Endodermal cell (in vitro differentiated cells): ENCODE measurements around the gene EME2. TPM values are rescaled to one million over a fixed set of nuclear protein-coding genes. Genes with fewer than 3 reads are reported as not detected.

ENCODE experiments used
- DNase-seq: peaks from one replicate; pipeline ENCODE4 v3.0.0-alpha.2; 2017
- H3K27ac ChIP-seq: 2 replicates; pipeline ENCODE4 v1.5.1; 2013; ENCODE audit warnings: mild to moderate bottlenecking, low read depth, low read length, moderate library complexity
- H3K27me3 ChIP-seq: 2 replicates; pipeline ENCODE4 v1.6.1; 2013; ENCODE audit warnings: mild to moderate bottlenecking, low read length, moderate library complexity; ENCODE audit not compliant: insufficient read depth, control insufficient read depth, poor library complexity, severe bottlenecking
- H3K36me3 ChIP-seq: 2 replicates; pipeline ENCODE4 v1.7.0; 2013; ENCODE audit warnings: mild to moderate bottlenecking, low read length, moderate library complexity; ENCODE audit not compliant: control insufficient read depth, insufficient read depth
- H3K4me1 ChIP-seq: one replicate; pipeline ENCODE4 v1.7.0; 2013; ENCODE audit warnings: low read length; ENCODE audit not compliant: control insufficient read depth, insufficient read depth
- H3K4me3 ChIP-seq: 2 replicates; pipeline ENCODE4 v1.5.1; 2013; ENCODE audit warnings: mild to moderate bottlenecking, low read length, moderate library complexity
- H3K9ac ChIP-seq: 2 replicates; pipeline ENCODE4 v1.6.1; 2013; ENCODE audit warnings: mild to moderate bottlenecking, low read length, moderate library complexity; ENCODE audit not compliant: poor library complexity, severe bottlenecking; ENCODE audit errors: extremely low read depth
- H3K9me3 ChIP-seq: 2 replicates; pipeline ENCODE4 v1.6.1; 2013; ENCODE audit warnings: mild to moderate bottlenecking, low read length, moderate library complexity; ENCODE audit not compliant: control insufficient read depth
- H3K27ac Mint-ChIP-seq: 2 replicates; pipeline ENCODE4 v1.8.0; 2020; ENCODE audit warnings: mixed read lengths
- H3K27me3 Mint-ChIP-seq: 2 replicates; pipeline ENCODE4 v1.8.0; 2021; ENCODE audit warnings: mild to moderate bottlenecking, mixed read lengths; ENCODE audit not compliant: insufficient read depth
- H3K36me3 Mint-ChIP-seq: 2 replicates; pipeline ENCODE4 v1.8.0; 2020; ENCODE audit warnings: low read depth, mixed read lengths
- H3K4me1 Mint-ChIP-seq: 2 replicates; pipeline ENCODE4 v1.8.0; 2020; ENCODE audit warnings: mixed read lengths
- H3K4me3 Mint-ChIP-seq: 2 replicates; pipeline ENCODE4 v1.8.0; 2020; ENCODE audit warnings: mild to moderate bottlenecking, moderate library complexity, mixed read lengths
- H3K9me3 Mint-ChIP-seq: 2 replicates; pipeline ENCODE4 v1.8.0; 2020; ENCODE audit warnings: mild to moderate bottlenecking, mixed read lengths
- WGBS, 2 experiments: methylation state at CpG; one replicate each; pipeline versions ENCODE4 v1.1.5 to v1.1.7; 2013; ENCODE audit warnings: missing lambda C conversion rate in 2 of 2, mixed read lengths in 1 of 2; ENCODE audit not compliant: insufficient coverage in 1 of 2, insufficient read length in 1 of 2; 5-methylcytosine and 5-hydroxymethylcytosine counted together
- total RNA-seq, 2 donors: library from RNA; stranded (reverse); fragmentation: NEBNext Ultra II Directional in 1 of 2; extraction: Animal tissue kit (Norgen Biotek cat#: 25700) in 1 of 2; gene quantifications; 2 replicates in 1 of 2; 3 replicates in 1 of 2; pipeline ENCODE4 v1.2.1, GENCODE V29; 2021
- TF ChIP-seq, protein P1 (sequence below): fragments of 200-600 bp; sonication (generic); conservative IDR thresholded peaks from 2 replicates; pipeline ENCODE4 v1.5.0; 2021; ENCODE audit warnings: antibody characterized with exemption, mild to moderate bottlenecking

Gene EME2
- total RNA-seq, 2 donors from 2014 or later, result 34.3 to 64.3 TPM

DNA sequence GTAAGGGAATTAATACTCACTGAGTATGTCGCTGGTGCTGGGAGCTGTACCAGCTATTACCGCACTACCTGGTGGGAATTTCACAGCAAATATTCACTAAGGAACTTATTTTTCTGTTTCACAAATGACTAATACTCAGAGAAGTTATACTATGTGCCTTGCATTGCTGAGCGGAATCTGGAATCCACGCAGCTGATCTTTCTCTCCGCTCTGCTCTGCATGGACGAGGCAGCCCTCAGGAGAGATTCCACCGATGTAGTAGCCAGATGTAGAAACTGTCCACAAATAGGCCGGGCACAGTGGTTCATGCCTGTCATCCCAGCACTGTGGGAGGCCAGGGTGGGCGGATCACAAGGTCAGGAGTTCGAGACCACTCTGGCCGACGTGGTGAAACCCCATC is 18.4 kb upstream of the EME2 start:
- H3K27ac Mint-ChIP-seq, result no peak overlapping the region
- no peaks in the 10 kb centered on the region for H3K4me1 ChIP-seq
- no peak overlapping the region for H3K4me3 Mint-ChIP-seq
- no peaks in the 10 kb centered on the region for H3K9me3 ChIP-seq
- TF ChIP-seq, protein P1, sequence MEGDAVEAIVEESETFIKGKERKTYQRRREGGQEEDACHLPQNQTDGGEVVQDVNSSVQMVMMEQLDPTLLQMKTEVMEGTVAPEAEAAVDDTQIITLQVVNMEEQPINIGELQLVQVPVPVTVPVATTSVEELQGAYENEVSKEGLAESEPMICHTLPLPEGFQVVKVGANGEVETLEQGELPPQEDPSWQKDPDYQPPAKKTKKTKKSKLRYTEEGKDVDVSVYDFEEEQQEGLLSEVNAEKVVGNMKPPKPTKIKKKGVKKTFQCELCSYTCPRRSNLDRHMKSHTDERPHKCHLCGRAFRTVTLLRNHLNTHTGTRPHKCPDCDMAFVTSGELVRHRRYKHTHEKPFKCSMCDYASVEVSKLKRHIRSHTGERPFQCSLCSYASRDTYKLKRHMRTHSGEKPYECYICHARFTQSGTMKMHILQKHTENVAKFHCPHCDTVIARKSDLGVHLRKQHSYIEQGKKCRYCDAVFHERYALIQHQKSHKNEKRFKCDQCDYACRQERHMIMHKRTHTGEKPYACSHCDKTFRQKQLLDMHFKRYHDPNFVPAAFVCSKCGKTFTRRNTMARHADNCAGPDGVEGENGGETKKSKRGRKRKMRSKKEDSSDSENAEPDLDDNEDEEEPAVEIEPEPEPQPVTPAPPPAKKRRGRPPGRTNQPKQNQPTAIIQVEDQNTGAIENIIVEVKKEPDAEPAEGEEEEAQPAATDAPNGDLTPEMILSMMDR, result no peak
- WGBS, 2 experiments, result 93 to 95% methylated on average over 8 to 12 of the region's 12 CpGs
- no peaks in the 10 kb centered on the region for H3K27me3 Mint-ChIP-seq
- H3K36me3 ChIP-seq, result peaks cover 32% of the 10 kb centered on the region
- peaks cover 36% of the 10 kb centered on the region for H3K36me3 Mint-ChIP-seq
- no peak for DNase-seq
- H3K4me1 Mint-ChIP-seq, result no peaks in the 10 kb centered on the region
- H3K27ac ChIP-seq, result no peak overlapping the region
- H3K9ac ChIP-seq, result no peak overlapping the region
- H3K4me3 ChIP-seq, result no peak overlapping the region
- H3K9me3 Mint-ChIP-seq, result no peaks in the 10 kb centered on the region
- no peaks in the 10 kb centered on the region for H3K27me3 ChIP-seq

DNA sequence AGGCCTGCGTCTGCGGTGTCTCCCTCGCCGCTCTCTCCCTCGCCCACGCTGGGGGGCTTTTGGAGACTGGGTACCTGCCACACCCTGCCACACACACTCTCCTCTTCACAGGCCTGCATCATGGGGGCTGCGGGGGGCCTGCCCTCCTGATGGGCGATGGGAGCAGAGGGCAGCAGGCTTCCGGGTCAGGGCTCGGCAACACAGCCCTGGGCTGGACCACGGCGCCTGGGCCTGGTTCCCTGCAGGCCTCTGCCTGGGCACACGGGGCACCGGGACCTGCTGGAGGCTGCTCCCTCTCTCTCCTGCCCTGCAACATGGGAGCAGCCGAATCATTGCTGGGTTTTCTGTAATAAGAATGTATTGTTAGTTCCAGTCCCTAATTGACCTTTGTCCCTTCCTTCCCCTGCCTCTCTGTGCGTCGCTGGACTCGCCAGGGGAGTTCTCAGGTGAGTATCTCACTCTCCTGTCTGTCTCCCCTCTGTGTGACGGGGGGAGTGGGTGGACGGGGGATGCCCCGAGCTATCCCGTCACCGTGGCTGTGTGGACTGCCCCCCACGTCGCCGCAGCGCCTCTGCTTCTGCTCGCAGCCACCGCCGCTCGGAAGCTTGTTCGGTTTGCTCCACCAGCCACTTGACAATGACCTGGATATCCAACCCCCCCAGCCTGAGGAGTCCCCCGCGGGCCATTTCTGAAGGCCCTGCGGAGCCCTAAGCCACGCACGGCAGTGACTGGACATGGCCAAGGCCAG is 14.7 kb upstream of the EME2 start:
- no peaks in the 10 kb centered on the region for H3K9me3 Mint-ChIP-seq
- Histone ChIP-seq H3K36me3 (peaks cover 15% of the 10 kb centered on the region), H3K9me3 (no peaks in the 10 kb centered on the region), H3K27ac (no peak overlapping the region), H3K4me1 (no peaks in the 10 kb centered on the region), H3K9ac (no peak overlapping the region), H3K4me3 (no peak overlapping the region), H3K27me3 (no peaks in the 10 kb centered on the region)
- WGBS, 2 experiments, result 93 to 94% methylated on average over 10 to 36 of the region's 37 CpGs
- no peak overlapping the region for H3K27ac Mint-ChIP-seq
- no peak for DNase-seq
- H3K4me3 Mint-ChIP-seq, result no peak overlapping the region
- no peaks in the 10 kb centered on the region for H3K27me3 Mint-ChIP-seq
- no peaks in the 10 kb centered on the region for H3K4me1 Mint-ChIP-seq
- TF ChIP-seq, protein P1, result no peak
- H3K36me3 Mint-ChIP-seq, result peaks cover 24% of the 10 kb centered on the region

DNA sequence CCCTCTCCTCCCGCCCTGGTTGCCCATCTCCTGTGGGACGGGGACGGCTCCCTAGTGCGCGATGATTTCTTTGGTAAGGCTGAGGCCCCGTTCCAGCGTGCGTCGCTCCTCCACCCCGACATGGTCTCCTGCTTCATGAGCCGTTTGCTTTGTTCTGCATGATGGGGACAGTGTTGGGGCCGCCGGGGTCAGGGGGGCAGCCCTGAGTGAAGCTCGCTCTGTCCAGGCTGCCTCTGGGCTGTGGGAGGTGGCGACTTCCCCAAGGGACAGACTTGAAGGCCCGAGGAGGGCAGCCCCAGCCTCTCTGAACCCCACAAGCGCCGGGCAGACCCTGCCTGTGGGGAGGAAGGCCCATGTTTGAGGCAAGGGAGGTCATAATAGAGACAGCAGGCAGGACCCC is 13.7 kb upstream of the EME2 start:
- Histone ChIP-seq H3K27me3 (no peaks in the 10 kb centered on the region), H3K36me3 (peaks cover 13% of the 10 kb centered on the region), H3K9me3 (no peaks in the 10 kb centered on the region), H3K4me1 (no peaks in the 10 kb centered on the region), H3K9ac (no peak overlapping the region), H3K27ac (no peak overlapping the region), H3K4me3 (no peak overlapping the region)
- H3K27ac Mint-ChIP-seq, result peak overlapping the region; percentile 17
- 94 to 95% methylated on average over 13 to 18 of the region's 18 CpGs for WGBS, 2 experiments
- H3K4me1 Mint-ChIP-seq, result no peaks in the 10 kb centered on the region
- H3K9me3 Mint-ChIP-seq, result no peaks in the 10 kb centered on the region
- TF ChIP-seq, protein P1, result no peak
- H3K4me3 Mint-ChIP-seq, result no peak overlapping the region
- peaks cover 21% of the 10 kb centered on the region for H3K36me3 Mint-ChIP-seq
- no peak for DNase-seq
- H3K27me3 Mint-ChIP-seq, result no peaks in the 10 kb centered on the region
